Astrocyte of the cerebellum (primary cell): ENCODE results near the gene ATG4A.
A peak's percentile ranks its signal among the peaks of the same experiment; 100 is the strongest.

ENCODE experiments used
- DNase-seq: peaks from one replicate; pipeline ENCODE4 v3.0.0-alpha.2; 2011; ENCODE audit warnings: low read depth
- H3K4me3 ChIP-seq: 2 replicates; pipeline ENCODE4 v1.5.1; 2011; ENCODE audit warnings: mild to moderate bottlenecking, low read depth, low read length, moderate library complexity
- in situ Hi-C: cut with HindIII; loops from 2 replicates; pipeline ENCODE4 v1.10.0; 2017; ENCODE audit warnings: low sequenced_read_pairs
- TF ChIP-seq, protein P1 (sequence below): IDR thresholded peaks from 2 replicates; pipeline ENCODE4 v1.5.1; 2012; ENCODE audit warnings: low read length, low read depth, moderate library complexity, mild to moderate bottlenecking; ENCODE audit errors: missing control alignments

Gene ATG4A

DNA sequence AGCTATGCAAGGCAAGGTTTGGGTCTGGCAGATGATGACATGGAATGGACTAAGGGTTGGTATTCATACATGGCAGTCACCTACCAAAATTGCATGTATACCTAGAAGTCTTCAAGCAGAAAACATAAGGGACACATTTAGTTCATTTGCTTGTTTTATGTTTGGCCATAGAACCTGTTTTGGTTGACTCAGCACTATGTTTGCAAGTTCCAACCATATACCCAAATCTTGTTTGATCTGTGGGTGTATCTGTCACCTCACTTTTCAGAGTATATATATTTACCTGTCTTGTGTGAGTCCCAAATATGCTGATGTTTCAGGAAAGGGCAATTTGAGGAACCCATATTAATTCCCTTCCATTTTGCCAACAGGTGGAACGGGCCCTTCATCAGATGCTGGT is 39.3 kb downstream of the ATG4A start:
- no peak for DNase-seq
- TF ChIP-seq, protein P1, sequence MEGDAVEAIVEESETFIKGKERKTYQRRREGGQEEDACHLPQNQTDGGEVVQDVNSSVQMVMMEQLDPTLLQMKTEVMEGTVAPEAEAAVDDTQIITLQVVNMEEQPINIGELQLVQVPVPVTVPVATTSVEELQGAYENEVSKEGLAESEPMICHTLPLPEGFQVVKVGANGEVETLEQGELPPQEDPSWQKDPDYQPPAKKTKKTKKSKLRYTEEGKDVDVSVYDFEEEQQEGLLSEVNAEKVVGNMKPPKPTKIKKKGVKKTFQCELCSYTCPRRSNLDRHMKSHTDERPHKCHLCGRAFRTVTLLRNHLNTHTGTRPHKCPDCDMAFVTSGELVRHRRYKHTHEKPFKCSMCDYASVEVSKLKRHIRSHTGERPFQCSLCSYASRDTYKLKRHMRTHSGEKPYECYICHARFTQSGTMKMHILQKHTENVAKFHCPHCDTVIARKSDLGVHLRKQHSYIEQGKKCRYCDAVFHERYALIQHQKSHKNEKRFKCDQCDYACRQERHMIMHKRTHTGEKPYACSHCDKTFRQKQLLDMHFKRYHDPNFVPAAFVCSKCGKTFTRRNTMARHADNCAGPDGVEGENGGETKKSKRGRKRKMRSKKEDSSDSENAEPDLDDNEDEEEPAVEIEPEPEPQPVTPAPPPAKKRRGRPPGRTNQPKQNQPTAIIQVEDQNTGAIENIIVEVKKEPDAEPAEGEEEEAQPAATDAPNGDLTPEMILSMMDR, result no peak
- in situ Hi-C loops, result no loop called here
- no peak overlapping the region for H3K4me3 ChIP-seq

DNA sequence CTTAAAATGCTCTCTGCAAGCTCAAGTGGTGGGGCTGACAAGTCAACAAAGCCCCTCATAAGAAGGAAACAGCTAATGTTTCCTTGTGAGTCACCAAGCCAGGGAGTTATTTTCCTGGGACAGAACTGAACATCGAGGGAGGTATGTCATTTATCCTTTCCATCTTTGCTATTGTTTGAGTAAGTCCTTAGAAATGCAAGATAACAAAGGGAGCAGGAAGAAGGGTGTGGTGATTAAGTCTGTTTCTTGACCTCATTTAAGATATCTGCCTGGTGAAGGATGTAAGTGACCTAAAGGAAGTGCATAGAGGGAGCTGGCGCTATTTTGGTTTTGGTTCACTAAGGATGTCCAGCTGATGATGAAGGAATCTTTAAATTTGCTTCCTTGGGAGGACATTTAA is 39.9 kb downstream of the ATG4A start:
- in situ Hi-C loops, result no loop called here
- no peak for DNase-seq
- H3K4me3 ChIP-seq, result no peak overlapping the region
- TF ChIP-seq, protein P1, result no peak

DNA sequence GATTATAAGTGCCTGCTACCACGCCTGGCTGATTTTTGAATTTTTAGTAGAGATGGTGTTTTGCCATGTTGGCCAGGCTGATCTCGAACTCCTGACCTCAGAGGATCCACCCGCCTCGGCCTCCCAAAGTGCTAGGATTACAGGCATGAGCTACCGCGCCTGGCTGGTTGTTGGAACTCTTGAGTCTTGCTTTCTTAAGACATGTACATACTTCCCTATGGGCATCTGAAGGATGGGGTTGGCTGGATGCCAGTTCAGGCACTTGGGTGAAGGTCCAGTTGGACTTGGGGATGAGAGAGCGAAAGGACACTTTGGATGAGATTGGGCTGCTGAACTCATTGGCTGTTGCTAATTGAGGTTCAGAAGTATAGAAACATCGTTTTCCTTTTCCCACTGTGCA is 40.5 kb downstream of the ATG4A start:
- DNase-seq, result no peak
- TF ChIP-seq, protein P1, result no peak
- in situ Hi-C loops, result no loop called here
- H3K4me3 ChIP-seq, result no peak overlapping the region

DNA sequence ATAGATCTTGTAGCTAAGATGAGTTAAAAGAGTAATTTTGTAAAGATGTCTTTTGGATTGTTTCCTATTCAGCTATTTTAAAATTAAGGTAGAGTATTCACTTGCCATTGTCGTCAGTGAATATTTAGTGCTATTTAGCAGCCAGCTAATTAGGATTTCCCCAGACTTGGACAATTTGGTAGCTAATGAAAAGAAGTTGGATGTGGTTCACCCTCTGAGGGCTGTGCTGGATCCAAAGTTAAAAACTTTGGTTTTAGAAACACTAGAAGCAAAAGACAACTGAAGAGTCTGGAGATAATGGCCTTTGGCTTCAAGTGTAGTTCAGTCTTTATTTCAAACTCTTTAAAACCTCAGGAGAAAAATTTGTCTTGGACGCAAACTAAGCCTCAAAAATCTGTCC is 41.3 kb downstream of the ATG4A start:
- TF ChIP-seq, protein P1, result no peak
- DNase-seq, result no peak

DNA sequence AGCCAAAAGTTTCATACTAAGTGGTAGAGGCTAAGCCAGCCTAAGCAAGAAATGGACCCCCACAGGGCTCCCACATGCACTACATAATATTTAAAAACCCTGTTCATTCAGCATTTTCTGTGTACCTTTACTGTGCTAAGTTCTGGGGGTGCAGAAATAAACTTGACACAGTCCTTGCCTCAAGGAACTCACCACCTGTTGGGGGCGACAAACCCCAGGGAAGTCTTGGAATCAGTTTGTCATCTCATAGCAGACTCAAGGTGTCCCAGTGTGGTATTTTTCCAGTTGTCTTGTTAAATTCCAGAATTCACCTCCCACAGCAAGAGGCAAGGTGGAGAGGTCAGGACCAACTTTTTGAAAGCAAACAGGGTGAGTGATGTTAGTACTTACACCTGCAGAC is 43.1 kb downstream of the ATG4A start:
- no peak for DNase-seq
- TF ChIP-seq, protein P1, result no peak
- H3K4me3 ChIP-seq, result no peak overlapping the region
- in situ Hi-C loops, result no loop called here

More for the DNA sequence above, 41.3 kb downstream of the ATG4A start:
- H3K4me3 ChIP-seq, result no peak overlapping the region
- in situ Hi-C loops, result no loop called here

DNA sequence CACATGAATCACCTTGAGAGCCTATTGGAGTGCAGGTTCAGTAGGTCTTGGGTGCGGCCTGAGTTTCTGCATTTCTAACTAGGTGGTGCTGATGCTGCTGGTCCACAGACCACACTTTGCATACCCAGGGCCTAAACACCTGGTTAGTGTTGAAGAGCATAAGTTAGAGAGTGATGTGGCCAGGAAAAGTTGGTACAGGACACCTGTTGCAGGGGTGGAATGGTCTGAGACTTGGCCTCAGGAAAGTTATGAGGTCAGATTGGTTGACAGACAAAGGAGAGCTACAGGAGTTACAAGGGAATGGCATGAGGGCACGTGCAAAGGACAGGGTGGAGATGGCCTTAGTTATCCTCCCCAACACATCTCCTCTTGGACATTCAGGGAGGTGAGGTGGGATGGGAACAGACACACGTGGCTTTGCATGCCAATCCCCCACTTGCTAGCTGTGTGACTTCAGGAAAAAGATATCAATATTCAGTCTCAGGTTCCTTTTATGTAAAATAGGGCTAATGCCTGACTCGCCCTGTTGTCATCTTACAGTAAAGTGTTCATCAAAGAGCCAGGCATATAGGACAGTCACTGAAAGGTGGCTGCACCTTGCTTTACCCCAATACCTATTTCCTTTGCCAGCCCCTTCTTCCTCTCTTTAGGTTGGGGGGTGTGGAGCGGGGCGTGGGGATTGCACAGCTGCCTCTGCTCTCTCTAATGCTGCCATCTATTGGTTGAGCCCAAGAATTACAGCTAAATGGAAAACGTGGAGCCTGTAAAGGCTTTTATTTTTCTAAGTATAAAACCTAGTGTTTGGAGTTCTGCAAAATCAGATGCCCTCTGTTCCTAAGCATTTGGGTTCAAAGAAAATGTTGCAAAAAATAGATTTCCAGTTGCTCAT is 47.5 kb downstream of the ATG4A start:
- TF ChIP-seq, protein P1, result peak; percentile 45
- in situ Hi-C loops, result no loop called here
- no peak overlapping the region for H3K4me3 ChIP-seq
- no peak for DNase-seq
